Activated CD8-positive, alpha-beta memory T cell treated with anti-CD3 and anti-CD28 coated beads, Interleukin-2, amount 50 U/mL, for 24 hours (primary cell): Measurements from ENCODE around the gene DIP2C.
"Not testable (repeated sequence)": the region's sequence is repeated elsewhere in the genome, so short reads cannot be mapped to it uniquely, and the experiment has no call there.

Experiments
- DNase-seq: peaks from one replicate; pipeline ENCODE4 v3.0.0-alpha.2; 2020; ENCODE audit errors: extremely low read depth

DIP2C gene

GRCh38 chr10:418894-419293 lies 270.6 kb downstream of the DIP2C start:
- DNase-seq, result no peak

DNA sequence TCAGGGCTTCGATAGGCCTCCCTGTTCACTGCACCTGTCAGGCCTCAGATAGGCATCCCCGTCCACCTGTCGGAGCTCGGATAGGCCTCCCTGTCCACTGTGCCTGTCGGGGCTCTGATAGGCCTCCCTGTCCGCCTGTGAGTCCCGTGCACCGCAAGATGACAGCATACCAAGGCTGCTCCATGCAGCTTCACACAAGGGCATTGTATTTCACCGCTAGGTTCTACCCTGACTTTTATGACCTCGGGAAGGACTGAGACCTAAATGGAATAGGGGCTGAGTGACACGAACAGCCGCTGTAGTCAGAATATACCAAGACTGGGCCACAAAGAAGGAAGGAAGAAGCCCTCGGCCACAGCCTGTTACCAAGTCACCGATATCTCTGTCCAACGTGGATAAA lies 271.2 kb downstream of the DIP2C start:
- DNase-seq, result no peak

DNA sequence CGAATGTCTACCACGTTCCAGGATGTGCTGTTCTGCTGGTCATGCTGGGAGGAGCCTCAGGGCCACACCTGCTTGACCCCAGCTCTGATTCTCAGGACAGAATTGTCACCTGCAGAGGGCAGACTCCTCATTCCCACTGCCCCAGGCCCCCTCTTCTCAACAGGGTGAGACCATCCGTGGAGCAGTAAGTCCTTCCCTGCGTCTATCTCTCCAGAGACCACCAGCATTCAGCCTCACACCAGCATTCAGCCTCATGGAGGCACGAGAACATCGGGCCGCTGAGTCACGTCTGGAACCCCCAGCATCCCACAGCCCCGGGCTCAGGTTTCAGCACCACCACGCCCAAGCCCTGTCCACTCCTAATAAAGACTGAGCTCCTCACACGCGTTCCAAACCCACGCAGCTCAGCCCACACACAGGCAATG lies 273.4 kb downstream of the DIP2C start:
- DNase-seq, result no peak

- DNase-seq, result no peak
Measured at GRCh38 chr10:413662-414071, 275.8 kb downstream of the DIP2C start.

- DNase-seq, result no peak
Measured at GRCh38 chr10:412109-412508, 277.4 kb downstream of the DIP2C start.

DNA sequence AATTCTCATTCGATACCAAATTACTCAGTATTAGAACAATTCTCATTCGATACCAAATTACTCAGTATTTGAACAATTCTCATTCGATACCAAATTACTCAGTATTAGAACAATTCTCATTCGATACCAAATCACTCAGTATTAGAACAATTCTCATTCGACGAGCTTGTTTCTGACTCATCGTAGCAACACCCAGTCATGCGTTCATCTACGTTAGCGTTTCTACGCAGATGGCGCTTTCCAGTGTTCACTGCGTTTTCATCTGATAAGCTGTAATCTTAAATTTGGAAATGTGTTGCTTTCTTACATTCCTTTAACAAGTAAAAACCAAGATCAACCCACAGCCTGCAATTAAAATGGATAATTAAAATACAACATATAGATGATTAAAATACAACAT lies 277.9 kb downstream of the DIP2C start:
- no peak for DNase-seq

DNA sequence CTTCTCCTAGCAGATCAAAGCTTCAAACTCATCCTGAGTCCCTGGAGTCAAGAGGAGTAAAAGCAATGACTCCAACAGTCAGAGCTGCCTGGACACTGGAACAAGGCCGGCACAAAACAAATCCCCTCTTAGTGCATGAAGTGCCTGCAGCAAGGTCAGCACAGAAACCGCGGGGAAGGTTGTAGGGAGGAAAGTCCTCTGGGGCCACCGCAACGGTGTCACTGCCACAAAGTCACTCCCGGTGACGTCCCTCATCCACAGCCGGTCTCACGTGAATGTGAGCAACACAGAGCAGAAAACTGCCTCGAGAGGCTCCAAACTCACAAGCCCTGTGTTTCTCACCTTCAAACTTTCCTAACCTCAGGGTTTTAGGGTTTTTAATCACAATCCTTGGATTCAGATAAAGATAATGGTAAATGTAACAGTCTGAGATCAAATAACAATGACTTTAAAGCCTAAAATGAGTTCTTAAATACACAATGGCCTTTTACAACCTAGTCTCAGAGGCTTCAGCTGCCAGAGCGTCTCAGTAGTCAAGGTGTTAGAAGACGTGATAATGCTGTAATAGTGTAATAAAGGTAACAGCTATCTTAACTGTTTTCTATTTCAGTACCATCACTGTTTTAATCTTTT lies 279.9 kb downstream of the DIP2C start:
- no peak for DNase-seq

- no peak for DNase-seq
Measured at GRCh38 chr10:408236-408635, 281.2 kb downstream of the DIP2C start.

DNA sequence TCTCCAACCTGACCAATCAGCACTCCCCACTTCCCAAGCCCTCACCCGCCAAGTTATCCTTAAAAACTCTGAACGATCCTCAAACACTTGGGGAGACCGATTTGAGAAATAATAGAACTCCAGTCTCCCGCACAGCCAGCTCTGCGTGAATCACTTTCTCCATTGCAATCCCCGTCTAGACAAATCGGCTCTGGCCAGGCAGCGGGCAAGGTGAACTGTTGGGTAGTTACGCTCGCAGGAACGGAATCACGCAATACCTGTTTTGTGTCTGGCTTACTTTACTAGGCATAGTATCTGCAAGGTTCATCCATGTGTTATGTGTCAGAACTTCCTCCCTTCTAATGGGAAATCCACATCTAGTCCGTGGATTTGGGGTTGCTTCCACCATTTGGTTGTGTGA lies 282.5 kb downstream of the DIP2C start:
- DNase-seq, result no peak

GRCh38 chr10:405648-406047 lies 283.8 kb downstream of the DIP2C start:
- no peak for DNase-seq

DNA sequence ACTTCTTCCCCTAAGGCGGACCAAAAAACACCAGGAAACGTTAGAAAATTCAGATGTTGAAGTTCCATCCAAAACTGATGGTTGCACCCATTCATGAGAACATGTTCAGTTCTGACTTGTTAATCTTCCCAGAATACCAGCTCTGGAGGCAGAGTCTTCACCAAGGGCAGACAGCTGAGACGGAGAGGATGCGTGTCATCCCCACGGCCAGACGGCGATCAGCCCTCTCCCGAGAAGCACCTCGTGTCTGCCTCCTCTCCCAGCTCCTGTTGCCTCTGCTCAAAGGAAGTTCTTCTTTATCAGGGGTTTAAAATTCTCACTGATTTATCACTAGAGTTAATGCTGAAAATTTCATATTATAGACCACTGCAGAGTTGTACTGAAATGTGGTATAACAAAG lies 284.5 kb downstream of the DIP2C start:
- DNase-seq, result no peak

DNA sequence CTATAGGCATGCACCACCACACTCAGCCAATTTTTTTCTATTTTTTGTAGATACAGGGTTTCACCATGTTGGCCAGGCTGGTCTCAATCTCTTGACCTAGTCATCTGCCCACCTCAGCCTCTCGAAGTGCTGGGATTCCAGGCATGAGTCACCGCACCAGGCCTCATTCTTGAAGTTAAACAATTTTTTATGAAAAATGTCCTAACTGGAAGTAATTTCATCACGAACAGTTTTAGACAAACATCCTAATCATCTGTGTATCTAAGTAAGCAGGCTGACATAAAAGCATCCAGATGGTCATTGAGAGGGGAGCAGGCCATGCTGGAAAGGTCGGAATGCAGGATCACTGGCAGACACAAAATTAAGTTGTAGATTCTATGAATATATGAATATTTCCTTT lies 285.1 kb downstream of the DIP2C start:
- DNase-seq, result no peak

DNA sequence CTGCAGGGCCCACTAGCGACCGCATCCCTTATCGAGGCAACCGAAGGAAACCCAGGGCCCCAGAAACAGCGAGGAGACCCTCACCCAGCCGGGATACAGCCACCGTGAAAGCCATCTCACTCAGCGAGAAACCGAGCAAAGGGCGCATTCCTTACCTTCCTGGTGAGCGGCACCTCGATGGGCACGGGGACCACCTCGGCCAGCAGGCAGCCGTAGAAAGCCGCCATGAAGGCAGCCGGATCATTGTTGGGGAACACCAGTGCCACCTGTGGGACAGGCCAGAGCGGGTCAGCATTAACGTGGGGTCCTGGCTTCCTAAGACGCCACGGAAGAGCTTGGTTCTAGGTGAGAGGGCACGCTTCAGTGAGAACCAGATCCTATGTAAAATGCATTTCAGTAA lies 290.5 kb downstream of the DIP2C start:
- no peak for DNase-seq

DNA sequence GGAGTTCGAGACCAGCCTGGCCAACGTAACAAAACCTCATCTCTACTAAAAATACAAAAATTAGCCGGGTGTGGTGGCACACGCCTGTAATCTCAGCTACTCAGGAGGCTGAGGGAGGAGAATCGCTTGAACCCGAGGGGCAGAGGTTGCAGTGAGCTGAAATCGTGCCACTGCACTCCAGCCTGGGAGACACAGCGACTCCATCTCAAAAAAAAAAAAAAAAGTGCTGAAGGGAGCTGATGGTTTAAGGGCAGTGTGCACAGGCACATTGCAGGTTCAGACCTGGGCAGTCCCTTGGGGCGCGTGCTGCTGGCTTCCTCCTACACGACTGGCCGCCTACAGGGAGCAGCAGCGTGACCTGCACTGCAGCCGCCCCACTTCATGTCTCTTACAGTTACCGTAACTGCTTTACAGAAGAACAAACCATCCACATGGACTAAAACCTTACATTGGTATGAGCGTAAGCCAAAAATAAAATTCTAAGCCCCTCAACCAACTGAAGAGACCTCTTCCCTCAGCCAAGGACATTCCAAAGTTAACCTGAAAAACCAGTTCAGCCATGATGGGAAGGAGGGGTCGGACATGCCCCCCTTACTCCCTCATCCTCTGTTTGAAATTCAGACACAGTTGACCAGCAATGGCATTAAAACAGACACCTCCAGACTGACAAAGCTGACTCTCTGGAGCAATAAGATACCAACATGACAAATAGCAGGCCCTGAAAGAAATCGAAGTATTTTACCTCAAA lies 292.0 kb downstream of the DIP2C start:
- DNase-seq, result no peak

DNA sequence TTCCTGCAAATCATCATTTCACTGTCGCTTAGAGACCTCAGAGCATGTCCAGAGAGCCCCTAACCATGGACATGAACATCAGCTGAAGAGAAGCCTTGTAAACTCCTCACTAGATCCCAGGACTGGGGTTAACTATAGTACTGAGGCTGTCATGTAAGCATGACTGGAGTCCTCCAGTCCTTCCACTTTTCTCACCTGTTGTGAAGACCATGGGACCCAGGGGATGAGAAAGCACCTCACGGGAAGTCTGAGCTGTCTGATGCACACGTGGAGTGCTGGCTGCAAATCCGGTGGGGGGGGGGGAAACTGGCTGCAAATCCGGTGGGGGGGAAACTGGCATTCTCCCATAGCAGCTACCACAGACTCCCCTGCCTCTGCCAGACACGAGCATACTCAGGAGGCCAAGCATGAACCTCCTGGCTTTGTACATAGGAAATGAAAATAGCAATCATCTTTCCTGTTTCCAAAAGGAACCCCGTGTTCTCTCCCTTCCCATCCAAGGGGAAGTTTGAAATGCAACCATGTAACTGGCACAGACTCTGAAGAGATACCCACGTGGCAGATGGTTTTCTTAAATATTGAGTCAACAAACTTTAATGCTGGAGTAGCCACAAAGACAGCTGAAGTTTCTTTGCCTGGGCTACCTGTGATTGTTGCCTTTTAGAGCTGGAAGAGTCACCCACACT lies 292.8 kb downstream of the DIP2C start:
- DNase-seq, result no peak

GRCh38 chr10:396107-396506 lies 293.4 kb downstream of the DIP2C start:
- DNase-seq, result no peak

DNA sequence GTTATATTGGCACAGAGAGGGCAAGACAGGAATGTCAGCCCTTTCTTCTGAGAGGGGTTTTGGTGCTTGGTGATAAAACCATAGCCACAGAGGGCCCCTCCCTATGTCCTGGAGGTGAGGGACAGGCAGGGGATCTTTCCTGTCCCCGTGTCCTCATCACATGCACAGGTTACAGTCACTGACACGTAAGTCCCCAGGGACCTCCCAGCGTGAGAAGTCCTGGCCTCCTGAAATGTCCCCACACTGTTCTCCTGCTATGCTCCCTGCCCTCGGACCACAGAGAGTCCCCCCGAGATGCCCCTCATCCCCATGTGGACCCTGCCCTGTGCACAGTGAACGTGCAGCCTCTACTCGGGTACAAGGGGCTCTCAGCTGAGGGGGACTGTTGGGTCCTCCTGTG lies 293.8 kb downstream of the DIP2C start:
- no peak for DNase-seq

DNA sequence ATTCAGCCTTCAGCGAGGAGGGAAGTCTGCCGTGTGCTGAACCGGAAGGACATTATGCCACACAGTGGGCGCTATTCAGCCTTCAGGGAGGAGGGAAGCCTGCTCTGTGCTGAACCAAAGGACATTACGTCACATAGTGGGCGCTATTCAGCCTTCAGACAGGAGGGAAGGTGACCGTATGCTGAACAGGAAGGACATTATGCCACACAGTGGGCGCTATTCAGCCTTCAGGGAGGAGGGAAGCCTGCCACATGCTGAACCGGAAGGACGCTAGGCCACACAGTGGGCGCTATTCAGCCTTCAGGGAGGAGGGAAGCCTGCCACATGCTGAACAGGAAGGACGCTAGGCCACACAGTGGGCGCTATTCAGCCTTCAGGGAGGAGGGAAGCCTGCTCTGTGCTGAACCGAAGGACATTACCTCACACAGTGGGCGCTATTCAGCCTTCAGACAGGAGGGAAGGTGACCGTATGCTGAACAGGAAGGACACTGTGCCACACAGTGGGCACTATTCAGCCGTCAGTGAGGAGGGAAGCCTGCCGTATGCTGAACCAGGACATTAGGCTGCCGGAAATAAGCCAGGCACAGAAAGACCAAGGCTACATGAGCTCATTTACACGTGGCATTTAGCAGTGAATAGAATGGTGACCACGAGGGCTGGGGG lies 294.9 kb downstream of the DIP2C start:
- DNase-seq, result not testable (repeated sequence)

- no peak for DNase-seq
Measured at GRCh38 chr10:393787-394438, 295.6 kb downstream of the DIP2C start.

- no peak for DNase-seq
Measured at GRCh38 chr10:393106-393745, 296.2 kb downstream of the DIP2C start.

DNA sequence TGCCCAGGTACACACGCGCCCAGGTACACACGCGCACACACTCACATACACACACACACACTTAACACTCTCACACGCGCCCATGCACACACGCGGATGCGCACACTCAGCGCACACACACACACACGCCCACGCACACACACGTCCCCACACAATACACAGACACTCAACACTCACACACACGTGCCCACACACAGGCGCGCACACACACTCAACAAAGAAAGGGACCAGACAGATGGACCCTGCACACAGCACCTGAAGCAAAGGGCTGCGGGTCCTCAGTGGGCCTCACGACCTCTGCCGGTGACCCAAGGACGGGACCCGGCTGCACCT lies 296.8 kb downstream of the DIP2C start:
- DNase-seq, result no peak
